Endothelial cell of umbilical vein (primary cell): Measurements from ENCODE around the gene PDE3A. TPM values are rescaled to one million over a fixed set of nuclear protein-coding genes. Genes with fewer than 3 reads are reported as not detected.

ENCODE experiments used
- BruUV-seq: library from RNA; stranded (reverse); fragments of 400-500 nt; replicated peaks from 2 replicates; lab custom pipeline; 2021; lab: Mats Ljungman, UMichigan
- CTCF ChIA-PET: fragments of 300-600, 350-600 bp; sonication (Branson Sonifier 250); formaldehyde crosslinking; loops from one replicate; lab custom pipeline; 2021; ENCODE audit warnings: antibody characterized with exemption, inconsistent platforms; lab: Charles Lee
- POLR2A ChIA-PET: fragments of 300-600, 350-600 bp; sonication (Branson Sonifier 250); formaldehyde crosslinking; loops from one replicate; lab custom pipeline; 2021; ENCODE audit warnings: antibody characterized with exemption, inconsistent platforms; lab: Charles Lee
- DNase-seq: peaks from one replicate; pipeline ENCODE4 v3.0.0-alpha.2; 2011; ENCODE audit warnings: low read depth, low spot score
- FAIRE-seq: peaks from 2 replicates; lab custom pipeline; 2011; peaks lifted over from hg19 to GRCh38; lab: Jason Lieb, UNC
- H2AFZ ChIP-seq: 2 replicates; pipeline ENCODE4 v1.6.0; 2012; ENCODE audit warnings: low read depth, low read length, control low read depth, inconsistent platforms
- H3K27ac ChIP-seq: 2 replicates; pipeline ENCODE4 v1.5.1; 2011; ENCODE audit warnings: low read depth, mild to moderate bottlenecking, control low read depth, low read length, moderate library complexity; ENCODE audit not compliant: insufficient read depth
- H3K27me3 ChIP-seq, 2 experiments: 2 replicates each; pipeline versions ENCODE4 v1.6.0 to v1.6.1; 2011; ENCODE audit warnings: low read length in 2 of 2, mixed read lengths in 1 of 2; ENCODE audit not compliant: control insufficient read depth in 2 of 2, insufficient read depth in 2 of 2
- H3K36me3 ChIP-seq, 2 experiments: 2 replicates in 1 of 2; 3 replicates in 1 of 2; pipeline ENCODE4 v1.5.1; 2011; ENCODE audit warnings: low read length in 2 of 2, mild to moderate bottlenecking in 1 of 2, moderate library complexity in 1 of 2; ENCODE audit not compliant: control insufficient read depth in 2 of 2, insufficient read depth in 2 of 2; ENCODE audit errors: extremely low read depth in 1 of 2
- H3K4me1 ChIP-seq: 3 replicates; pipeline ENCODE4 v1.5.1; 2011; ENCODE audit warnings: mild to moderate bottlenecking, low read length; ENCODE audit not compliant: control insufficient read depth, insufficient read depth; ENCODE audit errors: extremely low read depth
- H3K4me2 ChIP-seq: 2 replicates; pipeline ENCODE4 v1.6.1; 2011; ENCODE audit warnings: low read length, control low read depth, mixed read lengths; ENCODE audit not compliant: insufficient read depth
- H3K4me3 ChIP-seq, 3 experiments: fragments of 200-600 bp in 1 of 3; sonication (generic), shearing (Covaris generic) in 1 of 3; replicated peaks in 1 of 3; 2 replicates each; pipeline ENCODE4 v1.5.1; 2011 to 2016; ENCODE audit warnings: control low read depth in 3 of 3, low read length in 3 of 3, mild to moderate bottlenecking in 2 of 3, inconsistent platforms in 1 of 3, low read depth in 1 of 3, moderate library complexity in 1 of 3; ENCODE audit not compliant: insufficient read depth in 1 of 3
- H3K79me2 ChIP-seq: 2 replicates; pipeline ENCODE4 v1.6.0; 2012; ENCODE audit warnings: low read length, inconsistent platforms; ENCODE audit not compliant: control insufficient read depth, insufficient read depth
- H3K9ac ChIP-seq: replicated peaks from 2 replicates; pipeline ENCODE3; 2011; ENCODE audit warnings: low read length, control low read depth; ENCODE audit not compliant: insufficient read depth; ENCODE audit errors: extremely low read depth
- H3K9me1 ChIP-seq: replicated peaks from 3 replicates; pipeline ENCODE4 v1.6.0; 2011; ENCODE audit warnings: mild to moderate bottlenecking, low read length; ENCODE audit not compliant: control insufficient read depth, insufficient read depth; ENCODE audit errors: extremely low read depth
- H3K9me3 ChIP-seq: replicated peaks from 2 replicates; pipeline ENCODE4 v1.5.1; 2012; ENCODE audit warnings: low read length, inconsistent platforms; ENCODE audit not compliant: control insufficient read depth, insufficient read depth
- H4K20me1 ChIP-seq: replicated peaks from 2 replicates; pipeline ENCODE3; 2011; ENCODE audit warnings: mild to moderate bottlenecking, low read length; ENCODE audit not compliant: control insufficient read depth, insufficient read depth; ENCODE audit errors: extremely low read depth
- CTCF ChIP-seq, 2 donors: IDR thresholded peaks; 1 replicate in 1 of 2; 2 replicates in 1 of 2; pipeline ENCODE4 v1.5.1; 2011; ENCODE audit warnings: low read length in 2 of 2, mild to moderate bottlenecking in 2 of 2, moderate library complexity in 2 of 2, control low read depth in 1 of 2, inconsistent platforms in 1 of 2, low read depth in 1 of 2; ENCODE audit not compliant: insufficient read depth in 1 of 2; ENCODE audit errors: extremely low read depth in 1 of 2
- EZH2 ChIP-seq: IDR thresholded peaks from 2 replicates; pipeline ENCODE4 v1.6.1; 2012; ENCODE audit warnings: borderline replicate concordance, low read depth, mild to moderate bottlenecking, moderate library complexity, low read length, inconsistent platforms; ENCODE audit not compliant: severe bottlenecking
- FOS ChIP-seq: IDR thresholded peaks from 2 replicates; pipeline ENCODE4 v1.6.1; 2011; ENCODE audit warnings: mild to moderate bottlenecking, low read length, moderate library complexity, borderline replicate concordance; ENCODE audit not compliant: insufficient read depth
- GATA2 ChIP-seq: IDR thresholded peaks from 2 replicates; pipeline ENCODE4 v1.7.0; 2011; ENCODE audit warnings: low read depth, mild to moderate bottlenecking, moderate library complexity, mixed read lengths, low read length; ENCODE audit not compliant: insufficient read length, insufficient read depth
- JUN ChIP-seq: IDR thresholded peaks from 2 replicates; pipeline ENCODE4 v1.6.1; 2011; ENCODE audit warnings: borderline replicate concordance, low read depth; ENCODE audit not compliant: insufficient read length, insufficient read depth
- MAX ChIP-seq: IDR thresholded peaks from 2 replicates; pipeline ENCODE4 v1.6.1; 2011; ENCODE audit not compliant: insufficient read depth, insufficient read length
- MYC ChIP-seq: IDR thresholded peaks from one replicate; pipeline ENCODE4 v1.6.1; 2011; ENCODE audit warnings: mild to moderate bottlenecking, low read depth, low read length
- POLR2A ChIP-seq: IDR thresholded peaks from 2 replicates; pipeline ENCODE4 v1.6.1; 2012; ENCODE audit warnings: low read depth, mild to moderate bottlenecking, control low read depth, low read length
- POLR2AphosphoS5 ChIP-seq: IDR thresholded peaks from 2 replicates; pipeline ENCODE4 v1.6.1; 2012; ENCODE audit warnings: low read depth, mild to moderate bottlenecking, control low read depth, low read length, moderate library complexity; ENCODE audit not compliant: insufficient read depth
- dilution Hi-C: fragments of 300-500 bp; cut with MboI; formaldehyde crosslinking; loops from one replicate; pipeline ENCODE4 v1.15.0; 2019; ENCODE audit warnings: low sequenced_read_pairs; ENCODE audit not compliant: extremely low pct_ligation_motif_present
- intact Hi-C: fragments of 100-400 bp; cut with micrococcal nuclease; formaldehyde crosslinking; loops from one replicate; pipeline ENCODE4 v1.10.0; 2022
- polyA plus RNA-seq, 4 experiments: library from polyadenylated mRNA; depleted of rRNA in 3 of 4; stranded (reverse) in 3 of 4; unstranded in 1 of 4; fragments of >200 nt; gene quantifications; 2 replicates each; pipeline versions ENCODE4 v1.2.1 to v1.2.3, GENCODE V29; 2011 to 2012; ENCODE audit warnings: missing spikeins in 1 of 4
- total RNA-seq: library from RNA; stranded (reverse); gene quantifications from 2 replicates; pipeline ENCODE4 v1.2.3, GENCODE V29; 2021

PDE3A gene
- total and polyA plus RNA-seq, 2 donors (not counting 3 experiments of a cell fraction or from before 2014, with no cell fraction given): 14.0 to 27.4 TPM

GRCh38 chr12:20548611-20549010, 180.3 kb downstream of the PDE3A start:
- Histone ChIP-seq H3K79me2 (peaks cover 6% of the 10 kb centered on the region), H4K20me1 (no peaks in the 10 kb centered on the region), H3K4me3 (no peak overlapping the region), H3K27ac (no peak overlapping the region), H3K36me3 (no peaks in the 10 kb centered on the region), H3K9me3 (no peaks in the 10 kb centered on the region), H3K4me2 (no peak overlapping the region), H3K9ac (no peak overlapping the region), H3K27me3 (no peaks in the 10 kb centered on the region), H2AFZ (no peak overlapping the region), H3K4me1 (peaks cover 9% of the 10 kb centered on the region), H3K9me1 (no peaks in the 10 kb centered on the region)
- TF ChIP-seq EZH2: no peak
- TF ChIP-seq MYC: no peak
- TF ChIP-seq JUN: no peak
- dilution Hi-C loops (no loop called here), intact Hi-C loops (loop anchor here (1.0 to 10.0 kb wide), 3 partner anchors 84 to 631 kb away; no protein-coding TSS in a partner anchor)
- FAIRE-seq (no peak), DNase-seq (no peak)
- ChIA-PET CTCF (interaction anchor here (1.0 to 4.8 kb wide), 26 partner anchors 9 to 809 kb away, joined by 3 to 70 read pairs (median 6); partner anchors contain the start of gene PDE3A), POLR2A (no interaction called here)
- BruUV-seq: no TSS peak

DNA sequence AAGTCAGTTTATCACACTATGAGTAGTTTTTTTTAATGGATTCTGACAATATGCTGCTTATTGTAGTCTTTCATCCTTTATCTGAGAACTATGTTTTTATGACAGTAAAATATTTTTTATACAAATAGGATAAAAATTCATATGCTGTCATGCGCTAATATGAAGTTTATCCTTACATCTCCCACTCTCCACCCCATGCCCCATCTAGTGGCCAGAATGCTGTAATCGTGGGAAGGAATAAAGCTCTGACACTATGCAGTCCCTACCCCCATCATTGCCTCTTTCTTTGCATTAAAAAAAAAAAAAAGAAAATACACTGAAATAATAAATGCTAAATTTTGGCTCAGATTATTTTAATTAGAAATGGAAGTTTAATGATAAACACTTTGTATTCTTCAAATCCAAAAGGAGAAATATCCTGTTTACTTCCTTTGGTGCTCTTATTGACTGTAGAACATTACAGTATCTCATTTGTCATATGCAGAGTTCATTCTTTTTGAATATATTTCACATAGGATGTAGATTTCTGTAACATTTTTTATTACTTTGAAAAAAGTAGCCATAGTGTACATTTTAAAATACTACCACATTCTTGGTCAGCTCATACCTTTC, 180.9 kb downstream of the PDE3A start:
- intact Hi-C loops: loop anchor here (1.0 to 10.0 kb wide), 3 partner anchors 85 to 632 kb away; no protein-coding TSS in a partner anchor

More for the DNA sequence above, 180.9 kb downstream of the PDE3A start:
- no peak overlapping the region for H3K9ac ChIP-seq
- FAIRE-seq (no peak), DNase-seq (peak; percentile 80)
- H3K79me2 ChIP-seq: peaks cover 6% of the 10 kb centered on the region
- no peak overlapping the region for H3K4me3 ChIP-seq
- dilution Hi-C loops: no loop called here
- H3K9me3 ChIP-seq: no peaks in the 10 kb centered on the region
- ChIA-PET CTCF (interaction anchor here (0.6 to 4.8 kb wide), 44 partner anchors 9 to 1042 kb away, joined by 3 to 70 read pairs (median 5); partner anchors contain the start of gene PDE3A), POLR2A (no interaction called here)
- H3K4me1 ChIP-seq: peaks cover 9% of the 10 kb centered on the region
- no peak overlapping the region for H3K4me2 ChIP-seq
- H4K20me1 ChIP-seq: no peaks in the 10 kb centered on the region
- no peak overlapping the region for H2AFZ ChIP-seq
- TF ChIP-seq POLR2AphosphoS5: no peak
- no peak for TF ChIP-seq MAX
- TF ChIP-seq CTCF (IDR thresholded peaks at IDR 0.05; ENCODE audit: extremely low read depth in 1 of 2, insufficient read depth in 1 of 2, low read depth in 1 of 2, low read length in 2 of 2): peak; percentile 47 to 58
- peak; percentile 16 for TF ChIP-seq GATA2
- TF ChIP-seq EZH2: no peak
- TF ChIP-seq FOS: no peak
- TF ChIP-seq POLR2A: no peak
- no peak for TF ChIP-seq JUN
- TF ChIP-seq MYC: no peak
- H3K27me3 ChIP-seq: no peaks in the 10 kb centered on the region
- no TSS peak for BruUV-seq
- no peak overlapping the region for H3K27ac ChIP-seq
- no peaks in the 10 kb centered on the region for H3K36me3 ChIP-seq
- no peaks in the 10 kb centered on the region for H3K9me1 ChIP-seq
